GM12872 (cell line): Measurements from ENCODE around the gene LINGO3.

Experiments
- CTCF ChIP-seq: IDR thresholded peaks from 3 replicates; pipeline ENCODE4 v1.5.1; 2011; ENCODE audit warnings: low read depth, mild to moderate bottlenecking, low read length, moderate library complexity; ENCODE audit not compliant: insufficient read depth

Gene LINGO3

GRCh38 chr19:2352121-2352520 is 44.2 kb upstream of the LINGO3 start:
- TF ChIP-seq CTCF: no peak

GRCh38 chr19:2351591-2351990 is 43.6 kb upstream of the LINGO3 start:
- TF ChIP-seq CTCF: no peak

- no peak for TF ChIP-seq CTCF
These were observed 42.7 kb upstream of the LINGO3 start for GRCh38 chr19:2350656-2351055.

GRCh38 chr19:2345794-2346663 is 38.1 kb upstream of the LINGO3 start:
- TF ChIP-seq CTCF: no peak

GRCh38 chr19:2345076-2345475 is 37.1 kb upstream of the LINGO3 start:
- TF ChIP-seq CTCF: no peak

GRCh38 chr19:2344381-2344870 is 36.5 kb upstream of the LINGO3 start:
- TF ChIP-seq CTCF: no peak

DNA sequence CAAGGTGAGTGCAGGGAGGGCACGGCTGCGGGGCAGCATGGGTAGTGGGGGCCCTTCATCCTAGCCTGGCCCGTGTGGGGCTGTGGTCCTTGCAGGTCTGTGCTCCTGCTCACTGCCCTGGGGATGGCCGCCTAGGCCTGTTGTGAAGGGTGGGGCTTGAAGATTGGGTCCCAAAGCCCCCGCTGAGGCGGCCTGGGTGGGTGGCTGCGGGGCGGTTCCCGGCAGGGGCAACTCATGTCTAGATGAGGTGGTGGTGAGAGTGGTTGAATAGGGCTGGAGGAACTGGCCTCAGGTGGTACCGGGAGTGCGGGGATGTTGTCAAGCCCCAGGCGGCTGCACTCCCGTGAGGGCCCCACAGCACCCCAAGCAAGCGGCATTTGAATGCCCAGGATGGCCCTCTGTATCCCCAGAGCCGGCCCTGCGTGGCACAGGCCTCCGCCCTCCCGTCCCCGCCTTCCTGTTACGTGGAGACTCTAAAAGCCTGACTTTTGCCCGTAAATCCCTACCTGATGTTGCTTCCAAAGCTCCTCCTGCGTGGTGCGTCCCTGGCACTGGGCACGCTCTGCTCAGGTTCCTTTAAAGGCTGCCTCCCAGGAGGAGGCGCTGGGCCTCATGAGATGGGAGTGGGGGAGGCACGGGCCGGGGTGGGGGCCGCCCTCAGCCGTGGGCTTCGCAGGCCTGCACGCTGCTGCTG is 35.5 kb upstream of the LINGO3 start:
- no peak for TF ChIP-seq CTCF
